Measurements from ENCODE around the gene MAGI1.
"Not testable (repeated sequence)": the region's sequence is repeated elsewhere in the genome, so short reads cannot be mapped to it uniquely, and the experiment has no call there.

Gene MAGI1

DNA sequence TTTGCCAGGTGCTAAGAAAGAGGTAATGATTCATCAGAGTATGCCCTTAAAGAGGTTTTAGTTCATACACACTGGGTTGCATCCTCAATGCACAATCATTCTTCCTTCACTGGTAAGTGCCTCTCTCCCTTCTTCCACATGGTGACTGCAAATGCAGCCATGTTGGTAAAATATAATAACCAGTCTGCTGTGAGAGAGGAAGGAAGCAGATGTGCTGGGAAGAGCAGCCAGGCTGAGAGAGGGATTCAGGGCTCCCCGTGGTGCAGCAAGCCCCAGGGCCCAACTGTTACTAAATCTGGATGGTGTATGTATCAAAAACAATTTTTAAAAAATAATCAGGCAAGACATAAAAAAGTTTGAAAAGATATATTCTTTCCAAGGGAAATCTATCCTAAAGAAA is 498.1 kb downstream of the MAGI1 start:
- no peak for DNase-seq

DNA sequence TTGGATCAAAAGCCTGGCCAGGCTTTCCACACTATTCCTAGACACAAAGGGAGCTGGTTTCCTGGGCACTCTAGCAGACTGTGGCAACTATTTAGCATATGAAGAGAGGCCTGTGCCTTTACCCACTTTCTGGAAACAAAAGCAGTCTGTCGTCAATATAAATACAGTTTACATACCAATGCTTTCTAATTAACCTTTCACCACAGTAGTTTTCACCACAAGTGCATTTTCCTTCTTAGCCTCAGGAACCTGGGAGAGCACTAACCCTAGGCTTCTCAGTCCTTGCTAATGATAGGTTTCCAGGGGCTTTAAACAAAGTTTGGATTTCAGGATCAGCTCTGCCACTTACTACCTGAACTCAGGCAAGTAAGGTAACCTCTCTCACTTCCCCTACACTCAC is 499.1 kb downstream of the MAGI1 start:
- no peak for DNase-seq

DNA sequence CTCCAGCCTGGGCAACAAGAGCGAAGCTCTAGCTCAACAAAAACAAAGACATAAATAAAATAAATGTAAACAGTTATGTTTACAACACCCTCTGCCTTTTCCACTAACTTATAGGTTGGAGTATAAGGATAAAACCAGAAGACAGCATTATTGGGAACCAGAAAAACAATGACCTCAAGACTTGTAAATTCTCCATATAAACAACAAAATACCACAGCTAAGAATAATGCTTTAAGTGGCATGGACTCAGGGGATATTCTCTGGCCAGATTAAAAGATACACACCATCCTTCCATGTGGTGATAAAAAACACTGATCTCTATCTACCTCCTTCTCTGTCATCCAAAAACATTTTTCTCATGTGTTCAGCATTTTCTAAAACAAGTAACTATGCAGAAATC is 500.6 kb downstream of the MAGI1 start:
- no peak for DNase-seq

DNA sequence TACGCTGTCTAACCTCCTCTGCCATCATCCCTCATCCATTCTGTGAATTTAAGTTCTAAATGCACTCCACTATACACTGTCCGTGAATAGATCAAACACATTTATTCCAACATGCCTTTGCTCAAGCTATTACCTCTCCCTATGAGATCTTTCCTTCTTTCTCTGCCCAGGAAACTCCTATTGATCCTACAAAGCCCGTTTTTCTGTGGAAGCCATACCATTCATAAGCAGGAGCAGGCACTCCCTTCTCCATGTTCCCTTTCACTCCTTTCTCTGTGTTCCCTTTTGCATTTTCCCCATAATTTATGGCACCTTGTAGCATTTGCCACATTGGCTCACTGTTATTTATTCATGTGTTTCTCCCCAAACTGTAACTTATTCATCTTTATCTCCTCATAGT is 501.6 kb downstream of the MAGI1 start:
- no peak for DNase-seq

DNA sequence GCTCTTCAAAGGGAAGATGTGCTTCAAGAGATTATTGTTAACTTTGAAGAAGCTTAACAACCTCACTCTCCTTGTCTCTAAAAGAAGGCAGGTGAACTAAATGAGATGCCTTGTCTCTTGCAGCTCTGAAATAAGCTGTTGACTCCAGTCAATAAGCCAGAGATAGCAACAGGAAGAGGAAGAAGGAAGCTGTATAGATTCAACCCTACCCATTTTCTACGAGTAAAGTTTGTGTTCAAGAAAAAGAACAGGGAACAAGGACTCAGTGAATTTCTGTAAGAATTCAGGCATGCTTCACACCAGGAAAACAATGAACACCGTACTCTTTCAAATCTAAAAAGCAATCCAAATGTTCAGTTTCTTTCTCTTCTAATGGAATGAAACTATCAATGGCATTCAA is 503.5 kb downstream of the MAGI1 start:
- no peak for DNase-seq

DNA sequence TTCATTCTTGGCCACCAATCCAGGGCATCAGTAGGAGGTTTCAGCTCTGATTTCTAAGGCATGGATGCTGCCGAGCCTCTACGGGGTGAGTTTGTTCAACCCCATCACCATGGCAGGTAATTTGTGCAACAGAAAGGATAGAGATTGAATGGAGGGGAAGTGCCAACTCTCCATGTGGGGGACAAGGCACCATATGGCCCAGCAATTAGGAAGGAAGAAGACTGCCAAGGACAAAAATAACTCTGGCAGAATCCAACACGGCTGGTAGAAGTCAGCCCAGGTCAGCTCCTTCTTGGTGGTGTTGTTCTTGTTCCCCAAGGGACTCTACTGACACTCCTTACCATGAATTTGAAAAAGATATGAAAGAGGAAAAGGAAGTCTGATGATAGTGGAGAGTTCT is 503.9 kb downstream of the MAGI1 start:
- DNase-seq, result no peak

DNA sequence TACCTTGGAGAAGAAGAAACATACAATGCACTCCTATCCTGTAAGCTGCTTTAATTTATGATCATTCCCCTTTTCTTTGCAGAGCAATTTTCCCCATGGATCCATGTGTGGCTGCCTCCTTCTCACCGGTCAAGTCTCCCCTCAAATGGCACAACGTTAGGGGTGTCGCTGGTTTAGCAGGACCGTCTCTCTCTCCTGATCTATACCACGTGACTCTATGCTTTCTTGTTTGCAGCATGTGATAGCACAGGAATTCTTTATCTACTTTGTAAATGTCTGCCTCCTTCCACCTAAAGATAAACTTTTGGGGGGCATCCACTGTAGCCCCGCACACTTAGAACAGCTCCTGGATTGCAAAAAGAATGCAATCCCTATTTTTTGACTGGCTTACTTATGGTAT is 506.0 kb downstream of the MAGI1 start:
- DNase-seq, result no peak

DNA sequence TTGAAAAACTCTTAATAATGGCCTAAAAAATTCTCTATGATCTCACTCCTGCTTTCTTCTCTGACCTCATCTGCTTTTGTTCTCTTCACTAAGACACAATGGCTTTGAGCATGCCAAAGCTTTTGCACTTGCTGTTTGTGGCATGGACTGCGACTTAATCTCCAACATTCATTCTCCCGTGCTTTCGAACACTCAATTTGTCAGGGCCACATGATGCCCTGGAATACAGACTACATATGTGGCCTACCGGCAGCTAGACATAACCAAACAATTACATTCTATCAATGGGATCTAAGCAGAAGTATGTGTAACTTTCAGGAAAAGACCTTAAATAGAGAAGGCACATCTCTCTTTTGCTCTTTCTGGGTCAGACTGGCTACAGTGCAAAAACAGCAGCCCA is 506.5 kb downstream of the MAGI1 start:
- no peak for DNase-seq

DNA sequence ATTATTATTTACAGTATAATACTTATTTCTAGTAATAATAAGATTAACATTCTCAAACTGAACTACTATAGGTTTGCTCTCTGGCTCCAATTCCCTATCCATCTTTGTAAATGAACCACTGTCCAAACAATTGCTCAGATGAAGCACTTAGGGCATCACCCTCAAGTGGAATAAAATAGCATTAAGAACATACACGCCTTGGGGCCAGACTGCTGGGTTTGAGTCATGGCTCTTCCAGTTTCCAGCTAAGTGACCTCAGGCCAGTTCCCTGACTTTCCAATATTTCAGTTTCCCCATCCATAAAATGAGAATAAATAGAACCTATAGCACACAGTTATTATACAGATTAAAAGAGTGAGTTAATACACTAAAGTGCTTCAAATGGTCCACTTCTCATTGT is 507.2 kb downstream of the MAGI1 start:
- no peak for DNase-seq

DNA sequence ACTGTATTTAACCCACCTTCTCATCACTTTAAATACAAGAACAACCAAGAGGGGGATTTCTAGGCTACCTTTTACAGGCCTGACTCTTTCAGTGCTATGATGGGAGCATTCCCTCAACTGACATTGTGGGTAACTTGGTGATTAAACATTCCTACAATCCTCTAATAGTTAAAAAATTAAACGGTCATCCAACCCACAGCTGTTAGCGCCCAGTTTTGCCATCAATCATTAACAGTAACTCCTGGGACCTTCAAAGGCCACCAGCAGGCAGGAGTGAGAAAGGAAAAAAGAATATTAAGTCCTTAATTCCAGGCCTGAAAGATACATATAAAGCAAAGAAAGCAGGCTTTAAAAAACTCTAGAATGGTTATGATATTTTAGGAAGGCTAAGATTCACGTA is 512.1 kb downstream of the MAGI1 start:
- no peak for DNase-seq

DNA sequence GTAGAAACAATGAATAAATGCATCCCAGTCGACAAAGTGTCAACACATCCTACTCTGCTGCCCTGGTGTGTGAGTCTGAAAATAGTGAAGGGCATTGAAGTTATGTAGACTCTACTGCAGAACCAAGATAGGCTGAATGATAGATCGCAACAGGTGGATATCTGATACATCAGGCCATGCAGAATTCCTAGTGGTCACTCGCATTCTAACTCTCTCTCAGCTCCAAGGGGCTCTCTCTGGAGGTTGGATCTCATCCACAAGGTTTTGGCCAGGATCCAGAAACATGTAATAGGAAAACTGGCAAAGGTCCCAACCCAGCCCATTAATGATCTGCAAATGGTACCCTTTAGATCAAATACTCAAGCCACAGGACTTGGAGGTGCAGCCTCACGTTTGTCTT is 514.1 kb downstream of the MAGI1 start:
- no peak for DNase-seq

DNA sequence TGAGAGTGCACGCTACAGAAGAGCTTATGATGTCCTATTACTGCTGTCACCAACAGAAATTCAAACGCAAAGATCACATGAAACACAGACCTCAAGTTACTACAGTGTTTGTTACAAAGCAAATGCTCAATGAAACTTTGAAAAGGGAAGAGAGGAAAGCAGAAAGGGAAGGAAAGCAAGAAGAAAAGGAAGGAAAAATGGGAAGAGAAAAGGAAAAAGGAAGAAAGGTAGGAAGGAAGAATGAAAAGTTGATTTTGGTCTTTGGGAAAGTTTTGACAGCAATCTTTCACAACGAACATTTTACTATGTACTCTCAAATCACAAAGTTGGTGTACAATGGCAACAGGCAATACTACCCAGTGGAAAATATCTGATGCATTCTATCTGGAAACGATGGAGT is 514.8 kb downstream of the MAGI1 start:
- no peak for DNase-seq

DNA sequence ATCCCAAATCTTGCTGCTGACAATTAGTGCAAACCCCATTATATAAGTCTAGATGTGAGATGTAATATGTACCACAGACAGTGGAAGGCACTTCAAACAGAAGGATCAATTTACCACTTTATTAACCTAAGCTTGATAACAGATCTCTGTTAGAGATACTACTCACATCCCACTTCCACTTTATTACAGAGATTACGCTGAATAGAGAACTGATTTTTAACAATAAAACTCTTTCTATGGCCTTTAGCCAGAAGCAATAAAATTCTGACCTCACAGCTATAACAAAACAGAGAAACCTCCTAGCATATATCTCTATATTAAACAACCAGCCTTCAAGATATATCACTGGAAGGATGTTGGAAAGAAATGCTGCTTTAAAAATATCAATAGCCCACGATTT is 517.7 kb downstream of the MAGI1 start:
- DNase-seq, result no peak

DNA sequence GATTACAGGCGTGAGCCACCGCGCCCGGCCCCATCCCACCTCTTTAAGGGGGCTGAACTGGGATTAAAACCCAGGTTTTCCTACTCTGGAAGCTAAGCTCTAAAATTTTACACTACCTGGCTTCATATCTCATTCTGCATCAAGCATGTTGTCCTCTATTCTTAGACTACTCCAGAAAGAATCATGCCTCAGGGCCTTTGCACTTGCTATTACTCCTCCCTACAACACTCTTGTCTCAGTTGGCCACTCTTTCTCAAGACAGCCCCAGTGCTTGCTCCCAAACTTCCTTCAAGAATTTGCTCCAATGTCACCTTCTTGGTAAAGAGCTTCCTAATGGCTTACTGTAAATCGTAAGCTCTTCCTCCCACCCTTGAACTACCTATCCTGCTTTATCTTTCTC is 521.7 kb downstream of the MAGI1 start:
- no peak for DNase-seq

DNA sequence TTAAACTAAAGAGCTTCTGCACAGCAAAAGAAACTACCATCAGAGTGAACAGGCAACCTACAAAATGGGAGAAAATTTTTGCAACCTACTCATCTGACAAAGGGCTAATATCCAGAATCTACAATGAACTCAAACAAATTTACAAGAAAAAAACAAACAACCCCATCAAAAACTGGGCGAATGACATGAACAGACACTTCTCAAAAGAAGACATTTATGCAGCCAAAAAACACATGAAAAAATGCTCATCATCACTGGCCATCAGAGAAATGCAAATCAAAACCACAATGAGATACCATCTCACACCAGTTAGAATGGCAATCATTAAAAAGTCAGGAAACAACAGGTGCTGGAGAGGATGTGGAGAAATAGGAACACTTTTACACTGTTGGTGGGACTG is 524.4 kb downstream of the MAGI1 start:
- not testable (repeated sequence) for DNase-seq

DNA sequence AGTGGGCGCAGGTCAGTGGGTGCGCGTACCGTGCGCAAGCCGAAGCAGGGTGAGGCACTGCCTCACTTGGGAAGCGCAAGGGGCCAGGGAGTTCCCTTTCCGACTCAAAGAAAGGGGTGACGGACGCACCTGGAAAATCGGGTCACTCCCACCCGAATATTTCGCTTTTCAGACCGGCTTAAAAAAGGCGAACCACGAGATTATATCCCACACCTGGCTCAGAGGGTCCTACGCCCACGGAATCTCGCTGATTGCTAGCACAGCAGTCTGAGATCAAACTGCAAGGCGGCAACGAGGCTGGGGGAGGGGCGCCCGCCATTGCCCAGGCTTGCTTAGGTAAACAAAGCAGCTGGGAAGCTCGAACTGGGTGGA is 529.3 kb downstream of the MAGI1 start:
- DNase-seq, result not testable (repeated sequence)

DNA sequence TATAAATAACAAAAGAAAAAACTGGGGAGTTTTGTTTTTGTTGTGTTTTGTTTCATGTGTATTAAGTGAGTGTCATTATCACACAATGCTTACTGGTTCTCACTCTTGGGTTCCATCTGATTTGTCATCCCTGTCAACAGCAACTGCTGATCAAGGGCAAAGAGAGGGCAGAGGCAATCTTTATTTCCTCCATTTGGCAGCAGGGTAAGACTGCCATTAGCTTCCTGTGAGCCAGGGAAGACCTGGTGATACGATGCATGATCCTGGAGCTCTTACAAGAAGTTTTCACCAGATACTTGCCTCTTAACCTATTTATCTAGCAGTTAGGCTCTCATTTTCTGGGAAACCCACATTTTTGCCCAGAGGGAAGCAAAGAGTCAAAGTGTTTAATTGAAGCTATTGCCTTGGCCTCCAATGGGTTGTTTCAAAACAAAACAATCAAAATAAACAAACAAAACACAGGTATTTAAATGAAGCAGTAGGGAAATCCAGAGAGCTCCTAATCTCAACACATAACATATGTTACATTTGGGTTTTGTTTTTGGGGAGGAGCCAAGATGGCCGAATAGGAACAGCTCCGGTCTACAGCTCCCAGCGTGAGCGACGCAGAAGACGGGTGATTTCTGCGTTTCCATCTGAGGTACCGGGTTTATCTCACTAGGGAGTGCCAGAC is 529.8 kb downstream of the MAGI1 start:
- no peak for DNase-seq

DNA sequence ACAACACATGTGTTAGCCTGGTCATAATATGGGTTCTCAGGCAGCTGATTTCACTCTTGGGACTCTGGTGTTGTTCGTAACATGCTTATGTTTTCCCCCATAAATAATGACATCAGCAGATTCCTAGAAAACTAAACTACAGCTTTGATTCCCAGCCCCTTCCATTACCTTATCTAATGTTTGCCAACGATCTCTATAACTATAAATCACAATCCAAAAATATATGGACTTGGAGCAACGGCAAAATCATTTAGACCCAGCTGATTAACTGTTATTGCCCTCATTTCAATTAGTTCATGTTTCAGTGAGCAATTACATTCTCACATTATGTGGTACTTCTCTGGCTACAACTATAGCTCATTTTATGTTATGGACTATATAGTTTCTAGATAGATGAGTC is 531.3 kb downstream of the MAGI1 start:
- no peak for DNase-seq

DNA sequence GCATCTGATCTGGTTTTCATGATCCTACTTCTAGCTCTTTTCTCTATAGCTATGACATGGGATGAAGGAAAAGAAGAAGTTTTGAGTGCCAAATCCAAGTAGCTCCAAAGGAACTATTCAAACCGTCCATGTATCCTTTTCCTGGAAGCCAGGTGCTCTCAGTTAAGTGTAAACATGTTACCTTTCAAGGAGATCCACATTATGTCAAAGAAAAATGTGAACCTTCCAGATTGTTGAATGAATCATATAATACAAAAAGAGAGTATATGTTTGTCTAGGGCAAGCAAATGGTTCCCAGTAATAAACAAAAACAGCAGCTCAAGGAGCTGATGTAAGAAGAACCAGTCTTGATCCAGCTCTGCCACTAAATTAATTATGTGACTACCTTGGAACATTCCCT is 534.9 kb downstream of the MAGI1 start:
- DNase-seq, result no peak

DNA sequence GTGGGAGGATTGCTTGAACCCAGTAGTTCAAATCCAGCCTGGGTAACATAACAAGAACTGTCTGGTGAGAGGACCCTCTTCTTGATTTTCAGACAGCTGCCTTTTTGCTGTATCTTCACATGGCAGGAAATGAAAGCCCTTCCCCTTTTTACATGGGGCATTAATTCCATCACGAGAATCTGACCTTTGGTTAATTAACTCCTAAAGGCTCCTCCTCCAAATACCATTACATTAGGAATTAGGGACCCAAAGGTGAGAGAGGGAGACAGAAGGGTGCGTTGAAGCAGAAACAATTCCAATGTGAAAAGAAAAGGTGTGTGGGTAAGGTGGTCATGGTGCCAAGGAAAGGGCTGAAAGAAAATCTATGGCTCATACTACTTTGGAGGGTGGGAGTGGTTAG is 536.2 kb downstream of the MAGI1 start:
- DNase-seq, result no peak

DNA sequence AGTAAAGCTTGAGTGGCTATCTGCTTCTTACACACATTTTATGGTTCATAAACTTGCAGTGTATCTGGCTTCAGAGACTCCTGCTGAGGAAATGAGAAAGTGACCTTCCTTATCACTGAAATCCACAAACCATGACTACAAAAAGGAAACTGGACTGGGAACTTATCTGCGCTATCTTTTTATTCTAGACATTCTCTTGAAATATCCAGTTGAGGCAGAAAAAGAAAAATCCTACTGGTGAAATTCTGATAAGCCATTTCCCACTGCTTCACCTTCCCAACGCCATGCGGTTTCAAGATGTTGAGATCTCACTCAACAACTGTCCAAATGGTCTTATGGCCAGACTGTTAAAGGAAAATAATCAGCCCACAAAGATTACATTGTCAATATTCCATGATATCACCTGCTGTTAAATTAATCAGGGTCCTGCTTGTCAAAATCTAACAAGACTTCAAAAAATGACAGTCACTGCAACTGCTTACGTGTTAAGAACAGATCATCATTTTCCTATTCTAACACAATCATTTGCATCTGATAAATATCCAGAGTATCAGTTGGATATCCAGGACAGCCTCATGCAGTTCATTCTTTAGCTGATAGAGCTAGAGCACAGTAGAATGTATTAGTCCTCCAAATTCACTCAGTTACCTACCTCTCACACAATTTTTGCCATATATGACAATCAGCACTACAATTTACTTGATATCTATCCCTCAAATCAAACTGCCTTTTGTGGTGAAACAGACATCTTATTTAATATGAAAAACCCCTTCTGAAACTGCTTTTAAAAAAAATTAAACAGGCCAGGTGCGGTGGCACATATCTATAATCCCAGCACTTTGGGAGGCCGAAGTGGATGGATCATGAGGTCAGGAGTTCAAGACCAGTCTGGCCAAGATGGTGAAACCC is 538.1 kb downstream of the MAGI1 start:
- no peak for DNase-seq

DNA sequence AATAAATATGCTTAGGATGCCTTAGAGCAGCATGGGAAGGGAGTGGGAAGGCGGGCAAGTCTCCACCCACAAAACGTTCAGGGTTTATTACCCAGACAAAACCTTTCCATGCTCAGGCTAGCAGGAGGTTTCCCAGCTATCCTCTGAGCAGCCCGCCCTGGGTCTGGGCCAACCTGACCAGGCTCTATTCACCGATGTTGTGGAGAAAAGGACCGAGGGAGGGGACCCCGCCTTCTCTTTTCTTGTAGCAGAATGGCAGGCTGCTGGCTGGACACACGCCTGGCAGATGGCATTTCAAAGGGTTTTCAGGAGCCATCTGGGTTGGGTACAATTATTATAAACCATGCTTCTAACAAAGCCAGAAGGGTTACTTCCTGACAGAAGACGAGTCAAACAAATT is 540.9 kb downstream of the MAGI1 start:
- no peak for DNase-seq

DNA sequence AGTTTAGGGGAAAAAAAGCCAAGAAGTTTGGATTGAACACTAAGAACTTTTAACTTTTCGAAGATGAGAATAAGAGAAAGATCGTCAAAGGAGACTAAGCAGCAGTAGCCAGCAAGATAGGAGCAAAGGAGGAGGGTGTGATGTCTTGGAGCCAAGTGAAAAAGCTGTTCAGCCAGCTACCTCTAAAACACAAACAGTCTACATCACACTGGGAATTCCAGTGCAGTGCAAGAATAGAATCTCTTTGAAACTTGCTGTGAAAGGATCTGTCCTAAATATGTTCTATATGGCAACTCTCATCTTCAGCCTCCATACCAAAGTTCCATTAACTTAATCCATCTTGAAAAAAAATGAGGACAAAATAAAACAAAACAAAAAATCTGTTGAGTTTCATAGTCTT is 541.5 kb downstream of the MAGI1 start:
- DNase-seq, result no peak

DNA sequence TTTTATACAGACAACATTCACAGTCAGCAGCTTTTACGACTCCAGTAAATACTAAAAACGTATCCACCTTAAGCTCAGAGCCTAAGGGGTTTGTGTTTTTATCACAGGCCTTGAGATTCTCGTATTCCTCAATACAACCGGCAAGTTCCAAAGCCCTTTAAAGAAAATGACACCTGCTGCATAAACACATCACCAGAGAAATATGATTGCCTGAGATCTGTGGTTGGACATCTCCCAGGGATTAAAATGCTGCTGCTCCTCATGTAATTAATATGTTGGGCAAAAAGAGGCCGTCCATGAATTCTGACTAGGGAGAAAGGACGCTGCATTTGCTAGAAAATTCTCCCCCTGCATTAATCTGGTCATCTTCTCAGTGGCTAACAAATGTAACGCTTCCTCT is 544.8 kb downstream of the MAGI1 start:
- no peak for DNase-seq

DNA sequence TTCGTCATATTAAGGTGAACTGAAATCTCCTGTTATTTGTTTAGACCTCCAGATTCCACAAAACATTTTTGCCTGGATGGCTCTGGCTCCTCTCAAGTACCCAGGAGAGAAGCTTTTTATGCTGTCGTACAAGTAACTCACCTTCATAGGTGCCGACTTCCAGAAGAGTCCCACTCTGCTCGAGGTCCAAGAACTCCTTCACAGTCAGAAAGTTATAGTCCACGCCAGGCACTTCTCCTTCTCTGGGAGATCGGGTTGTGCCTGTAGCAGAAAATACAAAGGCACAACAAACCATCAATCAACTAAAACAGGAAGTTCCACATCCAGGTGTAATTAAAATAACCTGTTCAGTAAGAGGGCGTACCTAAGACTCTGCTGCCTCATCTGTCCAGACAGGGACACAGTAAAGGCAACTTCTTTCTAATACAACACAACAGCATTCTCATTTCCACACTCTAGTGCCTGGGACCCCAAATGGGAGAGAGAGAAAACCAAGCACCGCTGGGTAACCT is 545.3 kb downstream of the MAGI1 start:
- DNase-seq, result no peak
